ENCODE results near the gene GJA3. TPM values are rescaled to one million over a fixed set of nuclear protein-coding genes. Genes with fewer than 3 reads are reported as not detected.

The GJA3 gene
- total and polyA plus RNA-seq, 2 of the 4 experiments (the other 2 are of a cell fraction) = 1.5 to 2.7 TPM

DNA sequence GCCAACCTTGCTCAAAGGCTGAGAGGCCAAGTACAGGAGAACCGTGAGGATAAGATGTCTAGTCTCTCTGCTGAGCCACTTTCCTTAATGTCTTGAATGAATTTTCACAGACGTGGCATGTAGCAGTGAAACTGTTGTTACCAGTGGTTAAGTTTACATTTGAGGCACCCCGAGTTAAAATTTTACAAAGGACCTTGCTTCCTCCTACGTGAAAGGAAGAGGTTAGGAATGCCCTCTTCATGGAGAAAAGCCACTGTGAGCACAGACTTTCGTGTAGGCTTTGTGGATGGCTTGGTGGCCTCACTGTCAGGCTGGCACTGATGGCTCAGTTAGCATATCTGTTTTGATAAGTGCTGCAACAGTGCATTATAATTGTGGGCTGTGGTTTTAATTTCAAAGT lies 29.2 kb upstream of the GJA3 start:
- H4K91ac ChIP-seq (ENCODE audit: insufficient read depth, low read depth, low read length) = no peak overlapping the region
- no peak overlapping the region for H2AFZ ChIP-seq (replicated peaks; ENCODE audit: low read length, poor library complexity)
- in situ Hi-C loops (cut with MboI; ENCODE audit: low sequenced_read_pairs) = loop anchor here (25.0 kb wide), 3 partner anchors 522 to 1297 kb away; partner anchors contain the start of gene IL17D
- H3K9me3 ChIP-seq (ENCODE audit: control insufficient read depth, insufficient read depth, low read length) = peaks cover 2% of the 10 kb centered on the region; the same call in 1 of the 2 replicates
- H2BK120ac ChIP-seq (ENCODE audit: low read depth, low read length) = no peak overlapping the region
- dilution Hi-C loops (cut with HindIII; ENCODE audit: low sequenced_read_pairs, unreplicated experiment) = loop anchor here (10.0 to 25.0 kb wide), 2 partner anchors 297 to 655 kb away; no protein-coding TSS in a partner anchor
- H3K4me1 ChIP-seq (ENCODE audit: control insufficient read depth, insufficient read depth, low read length) = peaks cover 6% of the 10 kb centered on the region
- no peak overlapping the region for H3K56ac ChIP-seq (ENCODE audit: extremely low read depth, insufficient read depth, low read length)
- no peak overlapping the region for H4K8ac ChIP-seq (ENCODE audit: low read depth in 2 of 2, low read length in 2 of 2)
- peak overlapping the region; percentile 22; the same call in 1 of the 2 replicates for H2BK20ac ChIP-seq (ENCODE audit: low read depth, low read length)
- no peak for DNase-seq
- H3K4me3 ChIP-seq (ENCODE audit: insufficient read depth, low read depth, low read length) = no peak overlapping the region
- H3K18ac ChIP-seq (ENCODE audit: low read depth, low read length) = no peak overlapping the region
- H2AK9ac ChIP-seq (replicated peaks; ENCODE audit: low read depth, low read length, poor library complexity) = no peak overlapping the region
- H3K79me1 ChIP-seq (ENCODE audit: low read depth in 1 of 2, low read length in 2 of 2) = no peaks in the 10 kb centered on the region
- H2AK5ac ChIP-seq (ENCODE audit: low read depth, low read length) = 0 out of 2 replicates have a peak overlapping the region, but pooled peaks have one; percentile 20
- H3K27ac ChIP-seq (ENCODE audit: insufficient read depth, low read length) = no peak overlapping the region
- 0 out of 2 replicates have a peak, but pooled peaks cover 2% of the 10 kb centered on the region for H3K9me1 ChIP-seq (ENCODE audit: insufficient read depth, low read length)
- no peak overlapping the region for H3K4me2 ChIP-seq (ENCODE audit: low read depth, low read length)
- no peaks in the 10 kb centered on the region for H3K36me3 ChIP-seq (ENCODE audit: control insufficient read depth, insufficient read depth, low read length)
- H3K9ac ChIP-seq (ENCODE audit: low read depth, low read length) = no peak overlapping the region
- no peaks in the 10 kb centered on the region for H4K20me1 ChIP-seq (ENCODE audit: insufficient read depth, low read length)
- H3K4ac ChIP-seq (ENCODE audit: low read depth, low read length) = no peak overlapping the region
- ChIA-PET CTCF (no interaction called here), POLR2A (ENCODE audit: unreplicated experiment) (no interaction called here)
- no peak for ATAC-seq (ENCODE audit: low read depth)
- peaks cover 43% of the 10 kb centered on the region for H3K27me3 ChIP-seq (ENCODE audit: control insufficient read depth, insufficient read depth, low read length)
- no peak overlapping the region for H4K5ac ChIP-seq (ENCODE audit: low read depth, low read length)
- no peak overlapping the region for H2BK15ac ChIP-seq (ENCODE audit: low read depth, low read length)
- H3K23ac ChIP-seq (ENCODE audit: low read depth, low read length) = no peak overlapping the region
- no peak overlapping the region for H2BK5ac ChIP-seq (ENCODE audit: low read depth, low read length, poor library complexity, severe bottlenecking)
- no TSS peak for BruUV-seq (replicated peaks)
- intact Hi-C loops (cut with micrococcal nuclease) = loop anchor here (10.0 kb wide), 1 partner anchor 635 kb away; no protein-coding TSS in a partner anchor
- H3K14ac ChIP-seq (replicated peaks; ENCODE audit: low read depth, low read length) = no peak overlapping the region
- TF ChIP-seq RFX5 (IDR thresholded peaks at IDR 0.05; ENCODE audit: low read depth, low read length) (no peak), POLR2A (IDR thresholded peaks at IDR 0.05; ENCODE audit: low read depth, low read length) (no peak), SMC3 (IDR thresholded peaks at IDR 0.05; ENCODE audit: low read depth, low read length) (no peak), RAD21 (IDR thresholded peaks at IDR 0.05; ENCODE audit: low read length) (no peak), CHD1 (IDR thresholded peaks at IDR 0.05; ENCODE audit: low read depth, low read length) (no peak), MXI1 (IDR thresholded peaks at IDR 0.05; ENCODE audit: borderline replicate concordance, low read depth, low read length) (no peak), FOS (IDR thresholded peaks at IDR 0.05; ENCODE audit: low read depth, low read length) (no peak), NFE2L2 (IDR thresholded peaks at IDR 0.05; ENCODE audit: low read depth, low read length) (no peak), BHLHE40 (IDR thresholded peaks at IDR 0.05; ENCODE audit: low read depth, low read length) (no peak), RCOR1 (IDR thresholded peaks at IDR 0.05; ENCODE audit: insufficient replicate concordance, low read length) (no peak)
- TF ChIP-seq, protein P1, sequence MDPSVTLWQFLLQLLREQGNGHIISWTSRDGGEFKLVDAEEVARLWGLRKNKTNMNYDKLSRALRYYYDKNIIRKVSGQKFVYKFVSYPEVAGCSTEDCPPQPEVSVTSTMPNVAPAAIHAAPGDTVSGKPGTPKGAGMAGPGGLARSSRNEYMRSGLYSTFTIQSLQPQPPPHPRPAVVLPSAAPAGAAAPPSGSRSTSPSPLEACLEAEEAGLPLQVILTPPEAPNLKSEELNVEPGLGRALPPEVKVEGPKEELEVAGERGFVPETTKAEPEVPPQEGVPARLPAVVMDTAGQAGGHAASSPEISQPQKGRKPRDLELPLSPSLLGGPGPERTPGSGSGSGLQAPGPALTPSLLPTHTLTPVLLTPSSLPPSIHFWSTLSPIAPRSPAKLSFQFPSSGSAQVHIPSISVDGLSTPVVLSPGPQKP (IDR thresholded peaks at IDR 0.05; ENCODE audit: borderline replicate concordance, low read depth, low read length) = no peak
- TF ChIP-seq, protein P2, sequence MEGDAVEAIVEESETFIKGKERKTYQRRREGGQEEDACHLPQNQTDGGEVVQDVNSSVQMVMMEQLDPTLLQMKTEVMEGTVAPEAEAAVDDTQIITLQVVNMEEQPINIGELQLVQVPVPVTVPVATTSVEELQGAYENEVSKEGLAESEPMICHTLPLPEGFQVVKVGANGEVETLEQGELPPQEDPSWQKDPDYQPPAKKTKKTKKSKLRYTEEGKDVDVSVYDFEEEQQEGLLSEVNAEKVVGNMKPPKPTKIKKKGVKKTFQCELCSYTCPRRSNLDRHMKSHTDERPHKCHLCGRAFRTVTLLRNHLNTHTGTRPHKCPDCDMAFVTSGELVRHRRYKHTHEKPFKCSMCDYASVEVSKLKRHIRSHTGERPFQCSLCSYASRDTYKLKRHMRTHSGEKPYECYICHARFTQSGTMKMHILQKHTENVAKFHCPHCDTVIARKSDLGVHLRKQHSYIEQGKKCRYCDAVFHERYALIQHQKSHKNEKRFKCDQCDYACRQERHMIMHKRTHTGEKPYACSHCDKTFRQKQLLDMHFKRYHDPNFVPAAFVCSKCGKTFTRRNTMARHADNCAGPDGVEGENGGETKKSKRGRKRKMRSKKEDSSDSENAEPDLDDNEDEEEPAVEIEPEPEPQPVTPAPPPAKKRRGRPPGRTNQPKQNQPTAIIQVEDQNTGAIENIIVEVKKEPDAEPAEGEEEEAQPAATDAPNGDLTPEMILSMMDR (conservative IDR thresholded peaks at IDR 0.05; ENCODE audit: low read depth, low read length) = no peak
- no CpG with 5 or more reads among the region's 5 CpGs for WGBS, 2 experiments (ENCODE audit: extremely low coverage in 2 of 2, insufficient read length in 1 of 2)
